Cardiac fibroblast (primary cell): ENCODE data around the gene EIF4EBP3.

Experiments
- DNase-seq, 2 donors: peaks; one replicate each; pipeline versions ENCODE4 v3.0.0 to v3.0.0-alpha.2; 2010; ENCODE audit warnings: low read depth in 2 of 2
- H3K4me3 ChIP-seq, 2 donors: replicated peaks in 1 of 2; 1 replicate in 1 of 2; 2 replicates in 1 of 2; pipeline ENCODE4 v1.5.1; 2011; ENCODE audit warnings: low read depth in 2 of 2, low read length in 2 of 2, mild to moderate bottlenecking in 2 of 2, moderate library complexity in 1 of 2
- TF ChIP-seq, protein P1 (sequence below): IDR thresholded peaks from one replicate; pipeline ENCODE4 v1.5.1; 2011; ENCODE audit warnings: low read depth, mild to moderate bottlenecking, low read length, inconsistent platforms

EIF4EBP3 gene

DNA sequence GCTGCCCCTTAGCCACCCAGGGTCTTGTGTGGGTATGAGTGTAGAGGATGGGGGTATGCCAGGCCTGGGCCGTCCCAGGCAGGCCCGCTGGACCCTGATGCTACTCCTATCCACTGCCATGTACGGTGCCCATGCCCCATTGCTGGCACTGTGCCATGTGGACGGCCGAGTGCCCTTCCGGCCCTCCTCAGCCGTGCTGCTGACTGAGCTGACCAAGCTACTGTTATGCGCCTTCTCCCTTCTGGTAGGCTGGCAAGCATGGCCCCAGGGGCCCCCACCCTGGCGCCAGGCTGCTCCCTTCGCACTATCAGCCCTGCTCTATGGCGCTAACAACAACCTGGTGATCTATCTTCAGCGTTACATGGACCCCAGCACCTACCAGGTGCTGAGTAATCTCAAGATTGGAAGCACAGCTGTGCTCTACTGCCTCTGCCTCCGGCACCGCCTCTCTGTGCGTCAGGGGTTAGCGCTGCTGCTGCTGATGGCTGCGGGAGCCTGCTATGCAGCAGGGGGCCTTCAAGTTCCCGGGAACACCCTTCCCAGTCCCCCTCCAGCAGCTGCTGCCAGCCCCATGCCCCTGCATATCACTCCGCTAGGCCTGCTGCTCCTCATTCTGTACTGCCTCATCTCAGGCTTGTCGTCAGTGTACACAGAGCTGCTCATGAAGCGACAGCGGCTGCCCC lies 19.8 kb downstream of the EIF4EBP3 start:
- H3K4me3 ChIP-seq, result no peak overlapping the region
- DNase-seq, result no peak
- TF ChIP-seq, protein P1, sequence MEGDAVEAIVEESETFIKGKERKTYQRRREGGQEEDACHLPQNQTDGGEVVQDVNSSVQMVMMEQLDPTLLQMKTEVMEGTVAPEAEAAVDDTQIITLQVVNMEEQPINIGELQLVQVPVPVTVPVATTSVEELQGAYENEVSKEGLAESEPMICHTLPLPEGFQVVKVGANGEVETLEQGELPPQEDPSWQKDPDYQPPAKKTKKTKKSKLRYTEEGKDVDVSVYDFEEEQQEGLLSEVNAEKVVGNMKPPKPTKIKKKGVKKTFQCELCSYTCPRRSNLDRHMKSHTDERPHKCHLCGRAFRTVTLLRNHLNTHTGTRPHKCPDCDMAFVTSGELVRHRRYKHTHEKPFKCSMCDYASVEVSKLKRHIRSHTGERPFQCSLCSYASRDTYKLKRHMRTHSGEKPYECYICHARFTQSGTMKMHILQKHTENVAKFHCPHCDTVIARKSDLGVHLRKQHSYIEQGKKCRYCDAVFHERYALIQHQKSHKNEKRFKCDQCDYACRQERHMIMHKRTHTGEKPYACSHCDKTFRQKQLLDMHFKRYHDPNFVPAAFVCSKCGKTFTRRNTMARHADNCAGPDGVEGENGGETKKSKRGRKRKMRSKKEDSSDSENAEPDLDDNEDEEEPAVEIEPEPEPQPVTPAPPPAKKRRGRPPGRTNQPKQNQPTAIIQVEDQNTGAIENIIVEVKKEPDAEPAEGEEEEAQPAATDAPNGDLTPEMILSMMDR, result no peak

- DNase-seq, result no peak
- TF ChIP-seq, protein P1, result no peak
- H3K4me3 ChIP-seq, result no peak overlapping the region
Observed at GRCh38 chr5:140567871-140568270, 20.4 kb downstream of the EIF4EBP3 start.

DNA sequence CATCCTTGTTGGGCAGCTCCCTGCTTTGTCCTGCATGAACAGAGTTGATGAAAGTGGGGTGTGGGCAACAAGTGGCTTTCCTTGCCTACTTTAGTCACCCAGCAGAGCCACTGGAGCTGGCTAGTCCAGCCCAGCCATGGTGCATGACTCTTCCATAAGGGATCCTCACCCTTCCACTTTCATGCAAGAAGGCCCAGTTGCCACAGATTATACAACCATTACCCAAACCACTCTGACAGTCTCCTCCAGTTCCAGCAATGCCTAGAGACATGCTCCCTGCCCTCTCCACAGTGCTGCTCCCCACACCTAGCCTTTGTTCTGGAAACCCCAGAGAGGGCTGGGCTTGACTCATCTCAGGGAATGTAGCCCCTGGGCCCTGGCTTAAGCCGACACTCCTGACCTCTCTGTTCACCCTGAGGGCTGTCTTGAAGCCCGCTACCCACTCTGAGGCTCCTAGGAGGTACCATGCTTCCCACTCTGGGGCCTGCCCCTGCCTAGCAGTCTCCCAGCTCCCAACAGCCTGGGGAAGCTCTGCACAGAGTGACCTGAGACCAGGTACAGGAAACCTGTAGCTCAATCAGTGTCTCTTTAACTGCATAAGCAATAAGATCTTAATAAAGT lies 21.1 kb downstream of the EIF4EBP3 start:
- TF ChIP-seq, protein P1, result no peak
- DNase-seq, result no peak
- no peak overlapping the region for H3K4me3 ChIP-seq

DNA sequence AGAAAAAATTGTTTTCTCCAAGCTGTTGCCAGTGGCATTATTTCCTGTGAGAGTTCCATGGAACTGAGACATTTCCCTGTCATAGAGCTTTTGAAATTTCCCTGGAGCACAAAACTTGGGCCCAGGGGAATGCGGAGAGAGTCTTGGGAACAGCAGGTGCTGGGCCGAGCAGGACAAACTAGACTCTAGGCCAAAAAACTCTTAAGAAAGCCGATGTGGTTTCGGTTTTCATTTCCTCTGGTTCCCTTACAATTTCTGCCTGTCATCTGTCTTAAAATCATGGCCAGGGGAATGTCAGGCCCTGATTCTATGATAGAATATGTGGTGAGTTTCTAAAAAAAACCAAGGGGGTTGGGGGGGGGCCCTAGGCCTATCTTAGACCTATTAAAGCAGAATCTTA lies 21.7 kb downstream of the EIF4EBP3 start:
- H3K4me3 ChIP-seq, result no peak overlapping the region
- TF ChIP-seq, protein P1, result no peak
- DNase-seq, result no peak

GRCh38 chr5:140570058-140570457 lies 22.6 kb downstream of the EIF4EBP3 start:
- no peak overlapping the region for H3K4me3 ChIP-seq
- TF ChIP-seq, protein P1, result no peak
- DNase-seq, result no peak

DNA sequence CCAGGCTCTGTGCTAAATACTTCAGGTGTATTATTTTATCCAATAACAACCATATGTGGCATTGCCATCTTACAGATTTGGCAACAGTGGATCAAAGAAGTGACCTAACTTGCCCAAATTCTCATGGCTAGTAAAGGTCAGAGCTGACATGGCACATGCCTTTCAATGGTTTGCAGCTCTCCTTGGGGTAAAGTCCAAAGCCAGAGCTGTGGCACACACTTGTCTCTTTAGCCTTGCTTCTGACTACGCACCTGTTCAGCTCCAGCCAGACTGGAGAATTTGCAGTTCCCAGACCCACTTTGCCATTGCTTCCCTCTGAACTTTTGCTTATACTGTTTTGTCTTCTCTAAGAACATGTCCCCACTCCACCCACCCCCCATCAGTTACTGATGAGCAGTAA lies 23.0 kb downstream of the EIF4EBP3 start:
- H3K4me3 ChIP-seq, result no peak overlapping the region
- DNase-seq, result no peak
- TF ChIP-seq, protein P1, result no peak
